Liver (tissue), 9 donors: ENCODE measurements around the gene DDX24. TPM values are rescaled to one million over a fixed set of nuclear protein-coding genes. Genes with fewer than 3 reads are reported as not detected.

ENCODE experiments used
- DNase-seq: peaks from one replicate; pipeline ENCODE4 v3.0.0-alpha.2; 2017; ENCODE audit warnings: low spot score
- H3K27ac ChIP-seq, 2 donors: one replicate each; pipeline ENCODE4 v1.7.0; 2013; ENCODE audit warnings: inconsistent platforms in 2 of 2, low read length in 2 of 2, control low read depth in 1 of 2, low read depth in 1 of 2, mild to moderate bottlenecking in 1 of 2
- H3K27me3 ChIP-seq, 4 donors: one replicate each; pipeline versions ENCODE4 v1.6.1 to v1.7.0; 2013; ENCODE audit warnings: low read length in 3 of 4, inconsistent platforms in 1 of 4, mild to moderate bottlenecking in 1 of 4, moderate library complexity in 1 of 4; ENCODE audit not compliant: control insufficient read depth in 4 of 4, insufficient read depth in 4 of 4
- H3K36me3 ChIP-seq, 4 donors: one replicate each; pipeline versions ENCODE4 v1.6.1 to v1.7.0; 2013; ENCODE audit warnings: low read length in 3 of 4, mild to moderate bottlenecking in 3 of 4, low read depth in 1 of 4, moderate library complexity in 1 of 4; ENCODE audit not compliant: control insufficient read depth in 4 of 4, insufficient read depth in 3 of 4
- H3K4me1 ChIP-seq, 4 donors: one replicate each; pipeline versions ENCODE4 v1.6.1 to v1.7.0; 2013; ENCODE audit warnings: low read length in 3 of 4, mild to moderate bottlenecking in 3 of 4, moderate library complexity in 1 of 4; ENCODE audit not compliant: control insufficient read depth in 4 of 4, insufficient read depth in 4 of 4
- H3K4me3 ChIP-seq, 3 donors: one replicate each; pipeline versions ENCODE4 v1.6.1 to v1.7.0; 2013; ENCODE audit warnings: low read length in 3 of 3, control low read depth in 1 of 3, low read depth in 1 of 3, mild to moderate bottlenecking in 1 of 3
- H3K9ac ChIP-seq, 2 donors: one replicate each; pipeline ENCODE4 v1.7.0; 2013; ENCODE audit warnings: low read length in 2 of 2, mild to moderate bottlenecking in 2 of 2, moderate library complexity in 2 of 2, control low read depth in 1 of 2, low read depth in 1 of 2
- H3K9me3 ChIP-seq, 4 donors: one replicate each; pipeline versions ENCODE4 v1.6.1 to v1.7.0; 2013; ENCODE audit warnings: low read length in 3 of 4; ENCODE audit not compliant: control insufficient read depth in 4 of 4
- FOXA1 ChIP-seq: IDR thresholded peaks from 2 replicates; pipeline ENCODE4 v1.6.1; 2016; ENCODE audit warnings: antibody characterized with exemption
- NR2F2 ChIP-seq: IDR thresholded peaks from 2 replicates; pipeline ENCODE4 v1.6.1; 2016; ENCODE audit warnings: antibody characterized with exemption
- RAD21 ChIP-seq, 2 donors: IDR thresholded peaks; 2 replicates each; pipeline ENCODE4 v1.6.1; 2016; ENCODE audit warnings: antibody characterized with exemption in 2 of 2, mild to moderate bottlenecking in 2 of 2
- RXRA ChIP-seq, 2 donors: IDR thresholded peaks; 2 replicates each; pipeline ENCODE4 v1.6.1; 2017 to 2018; ENCODE audit warnings: antibody characterized with exemption in 2 of 2, mild to moderate bottlenecking in 1 of 2
- WGBS: extraction: QIAGEN DNeasy Blood & Tissue Kit; methylation state at CpG from one replicate; pipeline ENCODE4 v1.1.7; 2013; 5-methylcytosine and 5-hydroxymethylcytosine counted together
- polyA plus RNA-seq, 2 donors: library from polyadenylated mRNA; stranded (reverse) in 1 of 2; unstranded in 1 of 2; fragments of 200-250 nt in 1 of 2; fragments of >200 nt in 1 of 2; fragmentation: Nextera tagmentation in 1 of 2; extraction: Ambion mirVana in 1 of 2; gene quantifications; one replicate each; pipeline versions ENCODE4 v1.2.1 to v1.2.3, GENCODE V29; 2013 to 2015
- total RNA-seq, 2 donors: library from RNA; depleted of rRNA; stranded (reverse); fragments of >200 nt; gene quantifications; one replicate each; pipeline ENCODE4 v1.2.3, GENCODE V29; 2014
- TF ChIP-seq, protein P1 (sequence below): IDR thresholded peaks from 2 replicates; pipeline ENCODE4 v1.6.1; 2016; ENCODE audit warnings: antibody characterized with exemption, mild to moderate bottlenecking
- TF ChIP-seq, protein P2 (sequence below): IDR thresholded peaks from 2 replicates; pipeline ENCODE4 v1.6.1; 2016; ENCODE audit warnings: antibody characterized with exemption
- TF ChIP-seq, protein P3 (sequence below): fragments of 150-350 bp; IDR thresholded peaks from 2 replicates; pipeline ENCODE4 v1.5.1; 2017; ENCODE audit warnings: improper control_type of control experiment, low read depth, low read length; ENCODE audit not compliant: missing input control
- donor health status: healthy.
- donor health status: healthy.
- donor health status: healthy.
- donor health status: healthy.
- donor health status: healthy.

The DDX24 gene
- total and polyA plus RNA-seq, 4 donors: 33.8 to 59.7 (median 47.8) TPM

DNA sequence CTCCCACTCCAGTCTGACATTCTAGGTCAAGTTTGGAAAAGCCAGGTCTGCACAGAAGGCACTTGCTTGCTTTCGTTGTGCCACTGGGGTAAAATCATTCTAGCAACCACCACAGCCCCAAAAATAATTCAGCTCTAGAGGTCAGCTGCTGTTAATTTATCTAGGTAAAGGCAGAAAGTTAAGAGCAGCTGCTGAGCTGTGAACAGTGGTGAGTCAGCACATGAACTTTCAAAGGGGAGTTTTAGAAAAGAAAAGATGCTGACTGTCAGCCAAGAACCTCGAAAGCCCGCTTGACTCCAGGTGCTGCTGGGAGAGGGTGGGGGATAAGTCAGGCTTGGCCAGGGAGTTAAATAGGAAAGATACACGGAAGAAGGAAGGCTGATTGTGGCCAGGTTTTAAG, 71.2 kb downstream of the DDX24 start (continued):
- TF ChIP-seq, protein P1, sequence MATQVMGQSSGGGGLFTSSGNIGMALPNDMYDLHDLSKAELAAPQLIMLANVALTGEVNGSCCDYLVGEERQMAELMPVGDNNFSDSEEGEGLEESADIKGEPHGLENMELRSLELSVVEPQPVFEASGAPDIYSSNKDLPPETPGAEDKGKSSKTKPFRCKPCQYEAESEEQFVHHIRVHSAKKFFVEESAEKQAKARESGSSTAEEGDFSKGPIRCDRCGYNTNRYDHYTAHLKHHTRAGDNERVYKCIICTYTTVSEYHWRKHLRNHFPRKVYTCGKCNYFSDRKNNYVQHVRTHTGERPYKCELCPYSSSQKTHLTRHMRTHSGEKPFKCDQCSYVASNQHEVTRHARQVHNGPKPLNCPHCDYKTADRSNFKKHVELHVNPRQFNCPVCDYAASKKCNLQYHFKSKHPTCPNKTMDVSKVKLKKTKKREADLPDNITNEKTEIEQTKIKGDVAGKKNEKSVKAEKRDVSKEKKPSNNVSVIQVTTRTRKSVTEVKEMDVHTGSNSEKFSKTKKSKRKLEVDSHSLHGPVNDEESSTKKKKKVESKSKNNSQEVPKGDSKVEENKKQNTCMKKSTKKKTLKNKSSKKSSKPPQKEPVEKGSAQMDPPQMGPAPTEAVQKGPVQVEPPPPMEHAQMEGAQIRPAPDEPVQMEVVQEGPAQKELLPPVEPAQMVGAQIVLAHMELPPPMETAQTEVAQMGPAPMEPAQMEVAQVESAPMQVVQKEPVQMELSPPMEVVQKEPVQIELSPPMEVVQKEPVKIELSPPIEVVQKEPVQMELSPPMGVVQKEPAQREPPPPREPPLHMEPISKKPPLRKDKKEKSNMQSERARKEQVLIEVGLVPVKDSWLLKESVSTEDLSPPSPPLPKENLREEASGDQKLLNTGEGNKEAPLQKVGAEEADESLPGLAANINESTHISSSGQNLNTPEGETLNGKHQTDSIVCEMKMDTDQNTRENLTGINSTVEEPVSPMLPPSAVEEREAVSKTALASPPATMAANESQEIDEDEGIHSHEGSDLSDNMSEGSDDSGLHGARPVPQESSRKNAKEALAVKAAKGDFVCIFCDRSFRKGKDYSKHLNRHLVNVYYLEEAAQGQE: no peak
- no peak for TF ChIP-seq RAD21 (IDR thresholded peaks at IDR 0.05)

DNA sequence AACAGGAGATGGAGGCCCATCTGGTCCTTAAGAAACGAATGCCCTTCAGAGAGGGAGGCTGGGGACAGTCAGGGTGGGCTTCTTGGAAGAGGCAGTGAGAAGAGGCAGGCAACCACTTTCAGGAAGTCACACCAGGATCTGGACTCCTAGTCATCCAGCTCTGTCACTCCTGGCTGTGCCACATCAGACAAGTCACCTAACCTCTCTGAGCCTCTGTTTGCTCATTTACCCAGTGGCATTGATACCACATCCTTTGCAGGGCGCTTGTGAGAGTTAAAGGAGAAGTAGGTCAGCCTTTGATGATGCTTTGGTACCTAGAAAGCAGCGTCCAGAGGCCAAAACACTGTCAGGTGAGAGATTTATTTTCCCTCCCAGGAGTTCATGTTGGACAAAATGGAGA, 72.8 kb downstream of the DDX24 start:
- Histone ChIP-seq H3K27me3 (no peaks in the 10 kb centered on the region), H3K4me3 (no peak overlapping the region), H3K4me1 (no peaks in the 10 kb centered on the region), H3K9ac (no peak overlapping the region), H3K27ac (no peak overlapping the region), H3K9me3 (no peaks in the 10 kb centered on the region), H3K36me3 (no peaks in the 10 kb centered on the region)
- DNase-seq: no peak
- 76% methylated on average over 3 of the region's 3 CpGs for WGBS
- TF ChIP-seq FOXA1: no peak
- TF ChIP-seq, protein P2, sequence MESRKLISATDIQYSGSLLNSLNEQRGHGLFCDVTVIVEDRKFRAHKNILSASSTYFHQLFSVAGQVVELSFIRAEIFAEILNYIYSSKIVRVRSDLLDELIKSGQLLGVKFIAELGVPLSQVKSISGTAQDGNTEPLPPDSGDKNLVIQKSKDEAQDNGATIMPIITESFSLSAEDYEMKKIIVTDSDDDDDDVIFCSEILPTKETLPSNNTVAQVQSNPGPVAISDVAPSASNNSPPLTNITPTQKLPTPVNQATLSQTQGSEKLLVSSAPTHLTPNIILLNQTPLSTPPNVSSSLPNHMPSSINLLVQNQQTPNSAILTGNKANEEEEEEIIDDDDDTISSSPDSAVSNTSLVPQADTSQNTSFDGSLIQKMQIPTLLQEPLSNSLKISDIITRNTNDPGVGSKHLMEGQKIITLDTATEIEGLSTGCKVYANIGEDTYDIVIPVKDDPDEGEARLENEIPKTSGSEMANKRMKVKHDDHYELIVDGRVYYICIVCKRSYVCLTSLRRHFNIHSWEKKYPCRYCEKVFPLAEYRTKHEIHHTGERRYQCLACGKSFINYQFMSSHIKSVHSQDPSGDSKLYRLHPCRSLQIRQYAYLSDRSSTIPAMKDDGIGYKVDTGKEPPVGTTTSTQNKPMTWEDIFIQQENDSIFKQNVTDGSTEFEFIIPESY: no peak
- TF ChIP-seq, protein P1: no peak

DNA sequence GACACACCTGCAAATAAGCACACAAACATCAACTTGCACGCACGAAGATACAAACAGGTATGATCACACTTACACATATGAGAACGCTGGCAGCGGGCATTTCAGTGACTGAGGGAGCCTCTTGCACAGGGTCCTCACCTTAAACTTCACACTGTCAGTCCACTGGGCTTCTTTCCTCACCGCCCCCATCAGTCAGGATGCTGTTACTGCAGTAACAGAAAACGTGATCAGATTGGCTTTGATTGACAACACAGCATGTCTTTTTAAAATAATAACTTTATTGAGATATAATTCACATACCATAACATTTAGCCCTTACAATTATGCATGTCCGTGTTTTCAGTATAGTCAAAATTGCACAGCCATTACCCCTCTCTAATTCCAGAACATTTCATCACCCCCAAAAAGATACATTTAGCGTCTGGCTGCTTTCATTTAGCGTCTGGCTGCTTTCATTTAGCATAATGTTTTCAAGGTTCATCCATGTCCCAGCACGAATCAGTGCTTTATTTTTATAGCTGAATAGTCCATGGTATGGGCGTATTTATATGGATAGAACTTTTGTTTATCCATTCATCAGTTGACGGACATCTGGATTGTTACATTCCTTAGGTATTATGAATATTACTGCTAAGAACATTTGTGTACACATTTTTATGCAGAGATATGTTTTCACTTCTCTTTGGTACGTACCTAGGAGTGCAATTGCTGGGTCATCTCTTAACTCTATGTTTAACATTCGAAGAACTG, 75.5 kb downstream of the DDX24 start:
- no peak overlapping the region for H3K27ac ChIP-seq
- no peak for DNase-seq
- WGBS: 49% methylated on average over 14 of the region's 14 CpGs
- no peak overlapping the region for H3K4me3 ChIP-seq
- H3K4me1 ChIP-seq: no peaks in the 10 kb centered on the region
- no peaks in the 10 kb centered on the region for H3K9me3 ChIP-seq
- H3K27me3 ChIP-seq: no peaks in the 10 kb centered on the region
- H3K36me3 ChIP-seq: no peaks in the 10 kb centered on the region
- H3K9ac ChIP-seq: no peak overlapping the region
- TF ChIP-seq RXRA (IDR thresholded peaks at IDR 0.05): no peak
- TF ChIP-seq, protein P3, sequence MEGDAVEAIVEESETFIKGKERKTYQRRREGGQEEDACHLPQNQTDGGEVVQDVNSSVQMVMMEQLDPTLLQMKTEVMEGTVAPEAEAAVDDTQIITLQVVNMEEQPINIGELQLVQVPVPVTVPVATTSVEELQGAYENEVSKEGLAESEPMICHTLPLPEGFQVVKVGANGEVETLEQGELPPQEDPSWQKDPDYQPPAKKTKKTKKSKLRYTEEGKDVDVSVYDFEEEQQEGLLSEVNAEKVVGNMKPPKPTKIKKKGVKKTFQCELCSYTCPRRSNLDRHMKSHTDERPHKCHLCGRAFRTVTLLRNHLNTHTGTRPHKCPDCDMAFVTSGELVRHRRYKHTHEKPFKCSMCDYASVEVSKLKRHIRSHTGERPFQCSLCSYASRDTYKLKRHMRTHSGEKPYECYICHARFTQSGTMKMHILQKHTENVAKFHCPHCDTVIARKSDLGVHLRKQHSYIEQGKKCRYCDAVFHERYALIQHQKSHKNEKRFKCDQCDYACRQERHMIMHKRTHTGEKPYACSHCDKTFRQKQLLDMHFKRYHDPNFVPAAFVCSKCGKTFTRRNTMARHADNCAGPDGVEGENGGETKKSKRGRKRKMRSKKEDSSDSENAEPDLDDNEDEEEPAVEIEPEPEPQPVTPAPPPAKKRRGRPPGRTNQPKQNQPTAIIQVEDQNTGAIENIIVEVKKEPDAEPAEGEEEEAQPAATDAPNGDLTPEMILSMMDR: peak; percentile 15
- TF ChIP-seq RAD21 (IDR thresholded peaks at IDR 0.05): no peak
- TF ChIP-seq NR2F2: no peak
